K562 (cell line): Measurements from ENCODE around the gene ANO3. TPM values are rescaled to one million over a fixed set of nuclear protein-coding genes. Genes with fewer than 3 reads are reported as not detected.

Source experiments
- ATAC-seq: fragments of 200-7000 bp; cut with Tn5 transposase; 3 replicates; pipeline ENCODE4 v1.9.1; 2020; ENCODE audit warnings: moderate library complexity
- BruUV-seq: library from RNA; stranded (reverse); fragments of 400-500 nt; replicated peaks from 2 replicates; lab custom pipeline; 2021; lab: Mats Ljungman, UMichigan
- CTCF ChIA-PET: fragments of 300-600 bp; formaldehyde crosslinking; extraction: SDS; loops from one replicate; lab custom pipeline; 2021; ENCODE audit warnings: low intra/inter-chr PET ratio; lab: Yijun Ruan, JAX
- POLR2A ChIA-PET: fragments of 300-600, 350-650 bp; sonication (Branson Sonifier 250); formaldehyde crosslinking; extraction: SDS; loops from one replicate; lab custom pipeline; 2021; ENCODE audit warnings: antibody characterized with exemption, inconsistent platforms; lab: Yijun Ruan, JAX
- DNase-seq, 4 experiments: peaks; one replicate each; pipeline versions ENCODE4 v3.0.0 to v3.0.0-alpha.2; 2011 to 2018; ENCODE audit warnings: low spot score in 3 of 4, mixed read lengths in 3 of 4; ENCODE audit errors: extremely low read depth in 1 of 4
- FAIRE-seq: peaks from 2 replicates; lab custom pipeline; 2011; peaks lifted over from hg19 to GRCh38; lab: Jason Lieb, UNC
- H2AFZ ChIP-seq: 2 replicates; pipeline ENCODE4 v1.6.0; 2011; ENCODE audit warnings: low read depth, low read length, control low read depth, inconsistent platforms
- H3K27ac ChIP-seq: fragments of 200-600 bp; 3 replicates; pipeline ENCODE4 v1.8.0; 2011; ENCODE audit warnings: low read depth, mild to moderate bottlenecking, control low read depth, inconsistent platforms, low read length, moderate library complexity, mixed read lengths; ENCODE audit errors: extremely low read depth
- H3K27me3 ChIP-seq, 2 experiments: fragments of 300-600 bp in 1 of 2; 2 replicates in 1 of 2; 3 replicates in 1 of 2; pipeline versions ENCODE4 v1.6.0 to v1.8.0; 2011; ENCODE audit warnings: inconsistent platforms in 2 of 2, low read length in 2 of 2, mild to moderate bottlenecking in 1 of 2, mixed read lengths in 1 of 2, moderate library complexity in 1 of 2; ENCODE audit not compliant: control insufficient read depth in 2 of 2, insufficient read depth in 2 of 2
- H3K36me3 ChIP-seq: fragments of 300-600 bp; 3 replicates; pipeline ENCODE4 v1.8.0; 2011; ENCODE audit warnings: mild to moderate bottlenecking, low read length, inconsistent platforms; ENCODE audit not compliant: control insufficient read depth, insufficient read depth
- H3K4me1 ChIP-seq, 2 experiments: fragments of 200-600 bp in 1 of 2; replicated peaks in 1 of 2; 2 replicates in 1 of 2; 3 replicates in 1 of 2; pipeline versions ENCODE4 v1.5.1 to v1.8.0; 2011; ENCODE audit warnings: inconsistent platforms in 2 of 2, low read length in 2 of 2, mild to moderate bottlenecking in 1 of 2, mixed read lengths in 1 of 2, moderate library complexity in 1 of 2; ENCODE audit not compliant: control insufficient read depth in 2 of 2, insufficient read depth in 2 of 2
- H3K4me2 ChIP-seq: 2 replicates; pipeline ENCODE4 v1.6.1; 2011; ENCODE audit warnings: low read length, control low read depth, inconsistent platforms, mixed read lengths; ENCODE audit not compliant: insufficient read depth
- H3K4me3 ChIP-seq: fragments of 200-600 bp; sonication (generic), shearing (Covaris generic); 2 replicates; pipeline ENCODE4 v1.5.1; 2016; ENCODE audit warnings: control low read depth, inconsistent platforms
- H3K79me2 ChIP-seq: fragments of 200-600 bp; 3 replicates; pipeline ENCODE4 v1.8.0; 2011; ENCODE audit warnings: low read length, inconsistent platforms; ENCODE audit not compliant: control insufficient read depth, insufficient read depth
- H3K9ac ChIP-seq, 2 experiments: 2 replicates each; pipeline versions ENCODE4 v1.6.0 to v1.6.1; 2011; ENCODE audit warnings: low read depth in 2 of 2, low read length in 2 of 2, control low read depth in 1 of 2, inconsistent platforms in 1 of 2, mild to moderate bottlenecking in 1 of 2, mixed read lengths in 1 of 2; ENCODE audit not compliant: insufficient read depth in 1 of 2
- H3K9me1 ChIP-seq: one replicate; pipeline ENCODE4 v1.6.0; 2011; ENCODE audit warnings: inconsistent platforms, mild to moderate bottlenecking, low read length, moderate library complexity; ENCODE audit not compliant: control insufficient read depth, insufficient read depth
- H3K9me3 ChIP-seq: replicated peaks from 2 replicates; pipeline ENCODE4 v1.5.1; 2011; ENCODE audit warnings: low read depth, low read length, inconsistent platforms; ENCODE audit not compliant: control insufficient read depth, insufficient read depth
- H4K20me1 ChIP-seq: replicated peaks from 2 replicates; pipeline ENCODE4 v1.6.1; 2011; ENCODE audit warnings: low read length, inconsistent platforms, mixed read lengths; ENCODE audit not compliant: control insufficient read depth, insufficient read depth
- ARHGAP35 ChIP-seq: fragments of 450-650 bp; IDR thresholded peaks from 2 replicates; pipeline ENCODE4 v1.6.1; 2018; ENCODE audit not compliant: partially characterized antibody
- BDP1 ChIP-seq: IDR thresholded peaks from 3 replicates; pipeline ENCODE4 v1.6.1; 2011; ENCODE audit not compliant: insufficient read length, insufficient read depth
- CHD2 ChIP-seq: IDR thresholded peaks from 2 replicates; pipeline ENCODE4 v1.6.1; 2011; ENCODE audit warnings: low read depth, low read length
- WGBS: fragments of 100-300 bp; shearing (Covaris generic); methylation state at CpG from one replicate; pipeline ENCODE4 v1.1.6; 2016; ENCODE audit warnings: low coverage, mixed read lengths; ENCODE audit not compliant: insufficient coverage; ENCODE audit errors: missing lambda C conversion rate; 5-methylcytosine and 5-hydroxymethylcytosine counted together
- in situ Hi-C: fragments of 300-500 bp; cut with MboI; formaldehyde crosslinking; loops from 4 replicates; pipeline ENCODE4 v1.15.0; 2018; ENCODE audit warnings: inconsistent platforms, mixed read lengths
- intact Hi-C: fragments of 100-400 bp; cut with micrococcal nuclease; formaldehyde crosslinking; loops from 2 replicates; pipeline ENCODE4 v1.14.2; 2022
- polyA plus RNA-seq, 8 experiments: library from polyadenylated mRNA; depleted of rRNA in 4 of 8; stranded (reverse) in 5 of 8; unstranded in 3 of 8; fragments of >200 nt; fragmentation: Nextera tagmentation in 2 of 8; fragmentation: Illumina TruSeq in 1 of 8; extraction: Ambion mirVana in 2 of 8; extraction: Trizol in 1 of 8; gene quantifications; 2 replicates each; pipeline versions ENCODE4 v1.2.1 to v1.2.3, GENCODE V29; 2011 to 2014; ENCODE audit warnings: inconsistent platforms in 1 of 8, missing spikeins in 1 of 8
- total RNA-seq, 7 experiments: library from RNA; depleted of rRNA in 6 of 7; stranded (reverse); fragments of >200 nt in 6 of 7; fragmentation: Illumina TruSeq in 2 of 7; extraction: Trizol in 2 of 7; gene quantifications; 2 replicates each; pipeline versions ENCODE4 v1.2.1 to v1.2.3, GENCODE V29; 2011 to 2021; ENCODE audit warnings: low replicate concordance in 1 of 7
- TF ChIP-seq, protein P1 (sequence below): sonication (generic); formaldehyde crosslinking; IDR thresholded peaks from 2 replicates; pipeline ENCODE4 v1.8.0; 2022; ENCODE audit warnings: mild to moderate bottlenecking, missing genetic modification reagents
- TF ChIP-seq, protein P2 (sequence below): fragments of 200-400 bp; formaldehyde crosslinking; IDR thresholded peaks from 2 replicates; pipeline ENCODE4 v1.6.1; 2017; ENCODE audit warnings: mild to moderate bottlenecking, low read depth, low read length, moderate library complexity
- TF ChIP-seq, protein P3 (sequence below): fragments of 450-650 bp; formaldehyde crosslinking; IDR thresholded peaks from 2 replicates; pipeline ENCODE4 v1.4.0; 2020; ENCODE audit warnings: mild to moderate bottlenecking, mixed read lengths

Gene ANO3
- total and polyA plus RNA-seq, 9 of the 15 experiments (the other 6 are each of a cell fraction or from before 2014, with no cell fraction given): 0.01 to 0.13 (median 0.04) TPM; not detected in 1

DNA sequence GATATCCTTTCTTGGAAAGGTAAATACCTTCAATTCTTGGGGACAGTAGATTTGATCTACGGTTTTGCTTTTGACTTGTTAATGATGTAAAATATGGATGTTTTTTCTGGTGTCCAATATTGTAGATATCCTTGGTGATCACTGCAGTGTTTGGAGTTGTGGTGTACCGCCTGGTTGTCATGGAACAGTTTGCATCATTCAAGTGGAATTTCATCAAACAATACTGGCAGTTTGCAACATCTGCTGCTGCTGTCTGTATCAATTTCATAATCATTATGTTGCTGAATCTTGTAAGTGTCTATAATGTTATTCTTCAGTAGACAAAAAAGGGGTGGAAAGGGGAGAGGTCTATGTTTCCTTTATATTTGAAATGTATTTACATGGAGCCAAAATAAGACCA lies 267.5 kb downstream of the ANO3 start (continued):
- TF ChIP-seq, protein P1, sequence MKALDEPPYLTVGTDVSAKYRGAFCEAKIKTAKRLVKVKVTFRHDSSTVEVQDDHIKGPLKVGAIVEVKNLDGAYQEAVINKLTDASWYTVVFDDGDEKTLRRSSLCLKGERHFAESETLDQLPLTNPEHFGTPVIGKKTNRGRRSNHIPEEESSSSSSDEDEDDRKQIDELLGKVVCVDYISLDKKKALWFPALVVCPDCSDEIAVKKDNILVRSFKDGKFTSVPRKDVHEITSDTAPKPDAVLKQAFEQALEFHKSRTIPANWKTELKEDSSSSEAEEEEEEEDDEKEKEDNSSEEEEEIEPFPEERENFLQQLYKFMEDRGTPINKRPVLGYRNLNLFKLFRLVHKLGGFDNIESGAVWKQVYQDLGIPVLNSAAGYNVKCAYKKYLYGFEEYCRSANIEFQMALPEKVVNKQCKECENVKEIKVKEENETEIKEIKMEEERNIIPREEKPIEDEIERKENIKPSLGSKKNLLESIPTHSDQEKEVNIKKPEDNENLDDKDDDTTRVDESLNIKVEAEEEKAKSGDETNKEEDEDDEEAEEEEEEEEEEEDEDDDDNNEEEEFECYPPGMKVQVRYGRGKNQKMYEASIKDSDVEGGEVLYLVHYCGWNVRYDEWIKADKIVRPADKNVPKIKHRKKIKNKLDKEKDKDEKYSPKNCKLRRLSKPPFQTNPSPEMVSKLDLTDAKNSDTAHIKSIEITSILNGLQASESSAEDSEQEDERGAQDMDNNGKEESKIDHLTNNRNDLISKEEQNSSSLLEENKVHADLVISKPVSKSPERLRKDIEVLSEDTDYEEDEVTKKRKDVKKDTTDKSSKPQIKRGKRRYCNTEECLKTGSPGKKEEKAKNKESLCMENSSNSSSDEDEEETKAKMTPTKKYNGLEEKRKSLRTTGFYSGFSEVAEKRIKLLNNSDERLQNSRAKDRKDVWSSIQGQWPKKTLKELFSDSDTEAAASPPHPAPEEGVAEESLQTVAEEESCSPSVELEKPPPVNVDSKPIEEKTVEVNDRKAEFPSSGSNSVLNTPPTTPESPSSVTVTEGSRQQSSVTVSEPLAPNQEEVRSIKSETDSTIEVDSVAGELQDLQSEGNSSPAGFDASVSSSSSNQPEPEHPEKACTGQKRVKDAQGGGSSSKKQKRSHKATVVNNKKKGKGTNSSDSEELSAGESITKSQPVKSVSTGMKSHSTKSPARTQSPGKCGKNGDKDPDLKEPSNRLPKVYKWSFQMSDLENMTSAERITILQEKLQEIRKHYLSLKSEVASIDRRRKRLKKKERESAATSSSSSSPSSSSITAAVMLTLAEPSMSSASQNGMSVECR (CRISPR knock-in tag): no peak
- TF ChIP-seq, all 486 proteins: peak for 0

DNA sequence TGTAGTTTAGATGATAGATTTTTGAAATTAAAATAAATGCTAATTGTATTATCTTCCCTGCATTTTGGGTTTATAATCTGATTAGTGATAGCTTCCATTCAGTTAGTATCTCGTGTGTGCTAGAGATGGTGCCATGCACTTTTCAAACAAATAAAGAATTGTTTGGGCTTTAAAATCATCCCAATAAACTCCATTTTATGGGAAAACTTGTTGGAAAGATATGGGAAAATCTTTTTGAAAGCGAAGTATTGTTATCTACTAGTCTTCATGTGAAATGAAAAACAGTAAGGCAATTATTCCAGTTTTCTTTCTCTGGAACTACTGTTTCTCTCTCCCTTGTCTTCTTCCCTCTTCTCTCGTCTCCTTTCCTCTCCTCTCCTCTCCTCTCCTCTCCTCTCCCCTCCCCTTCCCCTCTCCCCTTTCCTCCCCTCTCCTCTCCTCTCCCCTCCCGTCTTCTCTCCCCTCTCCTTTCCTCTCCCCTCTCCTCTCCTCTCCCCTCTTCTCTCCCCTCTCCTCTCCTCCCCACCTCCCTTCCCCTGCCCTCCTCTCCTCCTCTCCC lies 268.0 kb downstream of the ANO3 start:
- intact Hi-C loops (no loop called here), in situ Hi-C loops (no loop called here)
- BruUV-seq: no TSS peak
- Histone ChIP-seq H3K4me3 (no peak overlapping the region), H3K4me2 (no peak overlapping the region), H3K9ac (no peak overlapping the region), H3K27ac (no peak overlapping the region), H2AFZ (no peak overlapping the region), H3K9me3 (no peaks in the 10 kb centered on the region), H3K79me2 (no peaks in the 10 kb centered on the region), H3K9me1 (no peaks in the 10 kb centered on the region), H3K4me1 (no peaks in the 10 kb centered on the region), H4K20me1 (no peaks in the 10 kb centered on the region)
- FAIRE-seq (no peak), ATAC-seq (no peak)
- POLR2A ChIA-PET: no interaction called here
- CTCF ChIA-PET: no interaction called here
- TF ChIP-seq ARHGAP35: no peak
- TF ChIP-seq, protein P2, sequence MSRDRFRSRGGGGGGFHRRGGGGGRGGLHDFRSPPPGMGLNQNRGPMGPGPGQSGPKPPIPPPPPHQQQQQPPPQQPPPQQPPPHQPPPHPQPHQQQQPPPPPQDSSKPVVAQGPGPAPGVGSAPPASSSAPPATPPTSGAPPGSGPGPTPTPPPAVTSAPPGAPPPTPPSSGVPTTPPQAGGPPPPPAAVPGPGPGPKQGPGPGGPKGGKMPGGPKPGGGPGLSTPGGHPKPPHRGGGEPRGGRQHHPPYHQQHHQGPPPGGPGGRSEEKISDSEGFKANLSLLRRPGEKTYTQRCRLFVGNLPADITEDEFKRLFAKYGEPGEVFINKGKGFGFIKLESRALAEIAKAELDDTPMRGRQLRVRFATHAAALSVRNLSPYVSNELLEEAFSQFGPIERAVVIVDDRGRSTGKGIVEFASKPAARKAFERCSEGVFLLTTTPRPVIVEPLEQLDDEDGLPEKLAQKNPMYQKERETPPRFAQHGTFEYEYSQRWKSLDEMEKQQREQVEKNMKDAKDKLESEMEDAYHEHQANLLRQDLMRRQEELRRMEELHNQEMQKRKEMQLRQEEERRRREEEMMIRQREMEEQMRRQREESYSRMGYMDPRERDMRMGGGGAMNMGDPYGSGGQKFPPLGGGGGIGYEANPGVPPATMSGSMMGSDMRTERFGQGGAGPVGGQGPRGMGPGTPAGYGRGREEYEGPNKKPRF: no peak
- TF ChIP-seq, protein P3, sequence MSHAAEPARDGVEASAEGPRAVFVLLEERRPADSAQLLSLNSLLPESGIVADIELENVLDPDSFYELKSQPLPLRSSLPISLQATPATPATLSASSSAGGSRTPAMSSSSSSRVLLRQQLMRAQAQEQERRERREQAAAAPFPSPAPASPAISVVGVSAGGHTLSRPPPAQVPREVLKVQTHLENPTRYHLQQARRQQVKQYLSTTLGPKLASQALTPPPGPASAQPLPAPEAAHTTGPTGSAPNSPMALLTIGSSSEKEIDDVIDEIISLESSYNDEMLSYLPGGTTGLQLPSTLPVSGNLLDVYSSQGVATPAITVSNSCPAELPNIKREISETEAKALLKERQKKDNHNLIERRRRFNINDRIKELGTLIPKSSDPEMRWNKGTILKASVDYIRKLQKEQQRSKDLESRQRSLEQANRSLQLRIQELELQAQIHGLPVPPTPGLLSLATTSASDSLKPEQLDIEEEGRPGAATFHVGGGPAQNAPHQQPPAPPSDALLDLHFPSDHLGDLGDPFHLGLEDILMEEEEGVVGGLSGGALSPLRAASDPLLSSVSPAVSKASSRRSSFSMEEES: no peak
- TF ChIP-seq CHD2: no peak
- no peak for TF ChIP-seq BDP1
- TF ChIP-seq, all 486 proteins: peak for 0
- no peaks in the 10 kb centered on the region for H3K27me3 ChIP-seq
- H3K36me3 ChIP-seq: no peaks in the 10 kb centered on the region
- 0% methylated on average over 2 of the region's 4 CpGs for WGBS
- no peak for DNase-seq
